Right lobe of liver (tissue), 4 donors: ENCODE measurements around the gene ITPR1.

Experiments
- CTCF ChIP-seq, 4 donors: fragments of 200-600 bp in 3 of 4; fragments of 450-650 bp in 1 of 4; IDR thresholded peaks; one replicate each; pipeline versions ENCODE4 v1.5.1 to v1.8.0; 2016 to 2022; ENCODE audit warnings: antibody characterized with exemption in 4 of 4, mild to moderate bottlenecking in 2 of 4
- POLR2A ChIP-seq: fragments of 450-650 bp; IDR thresholded peaks from one replicate; pipeline ENCODE4 v1.6.1; 2017; ENCODE audit warnings: antibody characterized with exemption, mild to moderate bottlenecking
- donor health status: DM: no; HTN: no; CAD: no.
- donor health status: DM: no; HTN: no; CAD: no.
- donor health status: DM: no; HTN: yes; CAD: no.

- no peak for TF ChIP-seq CTCF (IDR thresholded peaks at IDR 0.05)
- no peak for TF ChIP-seq POLR2A
Measured at GRCh38 chr3:4471907-4472306, 21.2 kb upstream of the ITPR1 start.
